Measurements from ENCODE around the gene USB1. TPM values are rescaled to one million over a fixed set of nuclear protein-coding genes. Genes with fewer than 3 reads are reported as not detected.

USB1 gene
- total RNA-seq, 1 donor from 2014 or later, result 35.2 TPM

- DNase-seq, result no peak
- Histone ChIP-seq H3K9me3 (replicated peaks) (no peaks in the 10 kb centered on the region), H3K4me3 (no peak overlapping the region), H3K36me3 (peaks cover 71% of the 10 kb centered on the region), H3K27me3 (ENCODE audit: low read depth) (no peaks in the 10 kb centered on the region), H3K4me1 (peaks cover 39% of the 10 kb centered on the region), H3K27ac (replicated peaks) (no peak overlapping the region)
- no peak for TF ChIP-seq CTCF (IDR thresholded peaks at IDR 0.05; ENCODE audit: borderline replicate concordance)
- intact Hi-C loops (cut with micrococcal nuclease), result no loop called here
These were observed 41.8 kb downstream of the USB1 start for GRCh38 chr16:58042886-58043515.

- peaks cover 65% of the 10 kb centered on the region for H3K36me3 ChIP-seq
- DNase-seq, result no peak
- H3K27ac ChIP-seq (replicated peaks), result no peak overlapping the region
- no peaks in the 10 kb centered on the region for H3K27me3 ChIP-seq (ENCODE audit: low read depth)
- no peaks in the 10 kb centered on the region for H3K9me3 ChIP-seq (replicated peaks)
- H3K4me3 ChIP-seq, result no peak overlapping the region
- TF ChIP-seq CTCF (IDR thresholded peaks at IDR 0.05; ENCODE audit: borderline replicate concordance), result no peak
- intact Hi-C loops (cut with micrococcal nuclease), result no loop called here
- peaks cover 45% of the 10 kb centered on the region for H3K4me1 ChIP-seq
These were observed 42.5 kb downstream of the USB1 start for GRCh38 chr16:58043571-58044155.

GRCh38 chr16:58044266-58045019 is 43.2 kb downstream of the USB1 start:
- Histone ChIP-seq H3K9me3 (replicated peaks) (no peaks in the 10 kb centered on the region), H3K4me3 (no peak overlapping the region), H3K27ac (replicated peaks) (no peak overlapping the region), H3K4me1 (peaks cover 53% of the 10 kb centered on the region), H3K36me3 (peaks cover 57% of the 10 kb centered on the region), H3K27me3 (ENCODE audit: low read depth) (no peaks in the 10 kb centered on the region)
- TF ChIP-seq CTCF (IDR thresholded peaks at IDR 0.05; ENCODE audit: borderline replicate concordance), result no peak
- intact Hi-C loops (cut with micrococcal nuclease), result no loop called here
- DNase-seq, result no peak

- H3K27ac ChIP-seq (replicated peaks), result no peak overlapping the region
- no peak for DNase-seq
- H3K36me3 ChIP-seq, result peaks cover 50% of the 10 kb centered on the region
These were observed 43.9 kb downstream of the USB1 start for GRCh38 chr16:58045096-58045495.

More at GRCh38 chr16:58045096-58045495, 43.9 kb downstream of the USB1 start:
- intact Hi-C loops (cut with micrococcal nuclease), result no loop called here
- no peak for TF ChIP-seq CTCF (IDR thresholded peaks at IDR 0.05; ENCODE audit: borderline replicate concordance)
- H3K4me3 ChIP-seq, result no peak overlapping the region
- H3K27me3 ChIP-seq (ENCODE audit: low read depth), result no peaks in the 10 kb centered on the region
- peaks cover 60% of the 10 kb centered on the region for H3K4me1 ChIP-seq
- no peaks in the 10 kb centered on the region for H3K9me3 ChIP-seq (replicated peaks)

All from left ventricle myocardium inferior (tissue), 1 donor.